Measurements from ENCODE around the gene CA5A.

DNA sequence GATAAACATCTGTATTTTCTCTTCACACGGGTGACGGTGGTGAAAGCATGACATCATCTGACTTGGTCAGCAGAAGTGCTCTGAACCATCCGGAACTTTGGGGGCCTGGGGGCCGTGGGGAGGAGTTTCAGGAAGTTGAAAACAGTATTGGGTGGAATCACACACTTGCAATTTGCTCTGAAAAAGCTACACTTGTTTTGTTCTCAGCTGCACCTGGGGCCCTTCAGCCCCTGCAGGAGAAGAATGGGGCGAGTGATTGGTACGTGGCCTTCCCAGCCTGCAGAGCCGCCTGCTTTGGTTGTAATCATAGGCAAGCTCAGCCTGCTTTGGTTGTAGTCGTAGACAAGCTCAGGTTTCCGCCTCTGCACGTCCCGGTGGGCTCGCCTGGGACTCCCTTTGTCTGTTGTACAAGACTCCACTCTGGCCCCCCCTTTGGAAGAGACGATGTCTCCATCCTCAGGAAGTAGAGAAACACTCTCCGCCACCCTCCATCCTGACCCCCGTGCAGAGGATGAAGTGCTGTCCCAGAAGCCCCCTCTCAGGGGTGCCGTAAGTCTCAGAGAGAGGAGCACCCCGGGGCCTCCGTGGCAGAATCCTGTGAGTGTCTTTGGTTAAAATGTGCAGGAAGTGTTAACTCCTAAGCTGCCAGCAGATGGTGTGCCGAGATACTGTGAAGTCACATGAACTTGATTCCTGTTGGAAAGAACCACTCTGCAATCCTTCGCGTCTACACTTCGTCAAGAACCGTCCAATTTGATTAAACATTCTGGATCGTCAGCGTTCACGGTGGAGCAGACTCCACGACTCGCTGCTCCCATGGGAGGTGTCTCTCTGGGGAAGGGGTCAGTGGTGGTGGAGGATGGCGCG is 20.3 kb upstream of the CA5A start:
- TF ChIP-seq EZH2 (IDR thresholded peaks at IDR 0.05; ENCODE audit: insufficient read depth, low read length) = no peak
- TF ChIP-seq, protein P1, sequence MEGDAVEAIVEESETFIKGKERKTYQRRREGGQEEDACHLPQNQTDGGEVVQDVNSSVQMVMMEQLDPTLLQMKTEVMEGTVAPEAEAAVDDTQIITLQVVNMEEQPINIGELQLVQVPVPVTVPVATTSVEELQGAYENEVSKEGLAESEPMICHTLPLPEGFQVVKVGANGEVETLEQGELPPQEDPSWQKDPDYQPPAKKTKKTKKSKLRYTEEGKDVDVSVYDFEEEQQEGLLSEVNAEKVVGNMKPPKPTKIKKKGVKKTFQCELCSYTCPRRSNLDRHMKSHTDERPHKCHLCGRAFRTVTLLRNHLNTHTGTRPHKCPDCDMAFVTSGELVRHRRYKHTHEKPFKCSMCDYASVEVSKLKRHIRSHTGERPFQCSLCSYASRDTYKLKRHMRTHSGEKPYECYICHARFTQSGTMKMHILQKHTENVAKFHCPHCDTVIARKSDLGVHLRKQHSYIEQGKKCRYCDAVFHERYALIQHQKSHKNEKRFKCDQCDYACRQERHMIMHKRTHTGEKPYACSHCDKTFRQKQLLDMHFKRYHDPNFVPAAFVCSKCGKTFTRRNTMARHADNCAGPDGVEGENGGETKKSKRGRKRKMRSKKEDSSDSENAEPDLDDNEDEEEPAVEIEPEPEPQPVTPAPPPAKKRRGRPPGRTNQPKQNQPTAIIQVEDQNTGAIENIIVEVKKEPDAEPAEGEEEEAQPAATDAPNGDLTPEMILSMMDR (IDR thresholded peaks at IDR 0.05; ENCODE audit: insufficient read depth, low read depth, low read length) = peak; percentile 51
